Glomerular visceral epithelial cell (primary cell): ENCODE measurements around the gene ERICH3.
A peak's percentile ranks its signal among the peaks of the same experiment; 100 is the strongest.
"Not testable (repeated sequence)": the region's sequence is repeated elsewhere in the genome, so short reads cannot be mapped to it uniquely, and the experiment has no call there.

Source experiments
- DNase-seq: peaks from one replicate; pipeline ENCODE4 v3.0.0-alpha.2; 2016; ENCODE audit errors: extremely low spot score

ERICH3 gene

GRCh38 chr1:74681449-74681848, 7.9 kb upstream of the ERICH3 start:
- DNase-seq = no peak

DNA sequence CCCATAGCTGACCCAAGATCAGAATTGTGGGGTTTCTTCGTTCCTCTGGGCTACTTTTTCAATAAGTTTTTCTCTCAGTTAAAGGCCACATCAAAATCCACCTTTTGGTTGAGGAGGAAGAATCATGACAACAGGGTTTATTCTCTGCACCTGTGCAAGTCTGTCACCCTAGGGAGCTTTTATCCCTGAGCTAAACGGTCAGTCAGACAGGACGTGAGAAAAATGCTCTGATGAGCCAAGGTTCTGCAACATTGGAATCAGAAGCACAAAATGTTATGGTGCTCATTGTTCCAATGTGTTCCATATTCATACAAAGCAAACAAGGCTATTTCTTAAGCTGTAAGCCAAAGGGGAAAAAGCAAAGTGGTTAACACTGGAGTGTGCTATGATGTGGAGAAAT, 7.4 kb upstream of the ERICH3 start:
- DNase-seq = no peak

DNA sequence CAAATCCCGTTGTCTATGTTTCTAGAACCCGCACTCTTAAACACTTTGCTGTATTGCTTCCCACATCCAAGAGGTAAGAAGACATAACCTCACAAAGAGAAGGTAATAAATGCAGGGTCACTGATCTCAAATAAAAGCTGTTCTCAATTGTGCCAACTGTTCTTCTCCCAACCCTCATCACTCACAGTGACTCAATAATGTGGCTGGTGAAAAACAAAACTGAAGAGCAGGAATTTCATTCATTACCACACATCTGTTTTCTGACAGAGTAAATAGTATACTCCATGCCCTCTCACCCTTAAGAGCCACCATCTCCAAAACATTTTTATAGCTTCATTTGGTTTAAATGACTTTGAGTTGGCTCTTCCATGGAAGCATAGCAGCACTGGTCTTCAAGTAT, 6.2 kb upstream of the ERICH3 start:
- no peak for DNase-seq

DNA sequence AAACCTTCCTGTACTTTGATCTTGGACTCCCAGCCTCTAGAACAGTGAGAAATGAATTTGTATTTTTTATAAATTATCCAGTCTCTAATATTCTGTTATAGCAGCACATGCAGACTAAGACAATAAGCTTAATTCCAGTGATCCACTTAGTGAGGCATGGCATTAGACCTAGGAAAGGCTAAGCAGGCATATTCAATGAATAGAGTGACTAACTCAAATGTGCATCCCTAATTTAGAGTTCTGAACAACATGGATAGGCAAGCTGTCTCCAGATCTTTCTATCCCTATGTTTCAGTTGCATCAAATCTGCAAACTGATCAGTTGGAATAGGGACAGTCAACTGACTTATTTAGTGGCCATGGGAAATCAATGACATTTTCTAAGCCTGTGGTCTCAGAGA, 4.3 kb upstream of the ERICH3 start:
- no peak for DNase-seq

DNA sequence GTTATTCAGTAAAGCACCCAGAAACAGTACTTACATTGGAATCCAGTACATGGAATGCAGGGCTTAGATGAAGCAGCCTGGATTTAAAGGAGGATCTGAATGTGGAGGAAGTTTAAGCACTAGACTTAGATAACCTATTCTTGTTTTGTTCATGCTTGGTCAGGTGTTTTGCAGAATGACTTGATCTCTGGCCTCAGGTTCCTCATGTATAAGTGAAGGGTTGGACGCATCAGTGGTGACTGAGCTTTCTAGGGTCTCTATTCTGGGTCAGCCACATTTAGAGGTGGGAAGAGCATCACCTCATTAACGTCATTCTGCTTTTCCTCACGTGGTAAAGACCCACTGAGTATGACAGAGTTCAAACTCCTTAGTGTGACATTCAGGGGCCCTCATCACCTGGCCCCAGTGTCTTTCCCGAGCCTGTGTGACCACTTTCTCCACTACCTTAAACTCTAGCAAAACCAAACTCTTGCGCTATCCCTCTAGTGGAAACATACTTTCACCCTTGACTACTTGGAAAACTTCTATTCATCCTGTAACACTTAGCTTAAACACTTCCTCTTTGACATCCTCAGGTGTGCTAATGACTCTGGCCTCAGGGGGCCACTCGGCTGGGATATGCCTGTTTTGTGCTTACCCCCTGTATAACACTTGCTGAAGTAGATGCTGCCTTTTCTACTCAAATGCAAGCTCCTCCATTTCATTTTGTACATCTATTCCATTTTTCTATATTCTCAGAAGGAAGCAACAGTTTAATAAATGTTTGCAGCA, 871 bp upstream of the ERICH3 start:
- DNase-seq = no peak

DNA sequence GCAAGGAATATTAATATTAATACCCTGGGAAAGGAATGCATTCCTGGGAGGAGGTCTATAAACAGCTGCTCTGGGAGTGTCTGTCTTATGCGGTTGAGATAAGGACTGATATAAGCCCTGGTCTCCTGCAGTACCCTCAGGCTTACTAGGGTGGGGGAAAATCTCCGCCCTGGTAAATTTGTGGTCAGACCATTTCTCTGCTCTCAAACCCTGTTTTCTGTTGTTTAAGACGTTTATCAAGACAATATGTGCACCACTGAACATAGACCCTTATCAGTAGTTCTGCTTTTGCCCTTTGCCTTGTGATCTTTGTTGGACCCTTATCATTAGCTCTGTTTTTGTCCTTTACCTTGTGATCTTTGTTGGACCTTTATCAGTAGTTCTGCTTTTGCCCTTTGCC, 2.7 kb downstream of the ERICH3 start:
- not testable (repeated sequence) for DNase-seq

DNA sequence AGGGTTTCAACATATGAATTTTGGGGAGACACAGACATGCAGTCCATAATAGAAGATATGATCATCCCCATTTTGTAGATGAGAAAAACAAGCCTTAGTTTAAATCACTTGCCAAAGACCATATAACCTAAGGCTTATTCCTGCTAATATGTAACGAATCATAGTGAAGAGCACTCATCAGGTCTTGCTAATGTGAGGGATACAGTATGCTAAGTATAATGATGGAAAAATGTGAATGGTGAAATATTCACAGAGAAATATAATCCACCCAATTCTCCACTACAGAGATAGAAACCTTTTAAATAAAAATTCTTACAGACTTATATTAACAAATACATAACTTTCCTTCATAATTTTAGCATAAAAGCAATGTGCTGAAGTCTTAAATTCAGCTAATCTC, 18.9 kb downstream of the ERICH3 start:
- no peak for DNase-seq

DNA sequence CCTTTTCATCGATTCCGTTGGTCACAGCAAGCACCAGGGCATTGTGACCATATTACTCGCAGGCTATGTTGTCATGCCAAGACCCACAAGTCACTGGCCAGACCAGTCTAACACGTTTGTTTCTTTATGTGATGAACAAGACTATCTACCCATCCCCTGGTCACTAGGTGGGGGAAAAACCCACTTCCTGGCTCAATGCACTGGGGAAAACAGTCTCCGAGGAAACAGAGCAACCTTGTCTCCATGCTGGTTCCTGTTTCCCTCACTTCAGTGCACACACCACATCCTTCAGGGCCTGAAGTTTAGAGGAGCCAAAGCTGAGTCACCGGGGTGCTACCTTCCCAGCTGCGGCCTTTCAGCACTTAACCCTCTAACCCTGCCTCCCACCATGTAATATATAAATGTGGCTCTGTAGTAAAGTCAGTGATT, 20.9 kb downstream of the ERICH3 start:
- DNase-seq = peak; percentile 98

GRCh38 chr1:74650561-74650960, 23.0 kb downstream of the ERICH3 start:
- DNase-seq = peak; percentile 75

- peak; percentile 20 for DNase-seq
Observed at GRCh38 chr1:74641876-74642275, 31.7 kb downstream of the ERICH3 start.

- DNase-seq = no peak
Observed at GRCh38 chr1:74641161-74641560, 32.4 kb downstream of the ERICH3 start.

DNA sequence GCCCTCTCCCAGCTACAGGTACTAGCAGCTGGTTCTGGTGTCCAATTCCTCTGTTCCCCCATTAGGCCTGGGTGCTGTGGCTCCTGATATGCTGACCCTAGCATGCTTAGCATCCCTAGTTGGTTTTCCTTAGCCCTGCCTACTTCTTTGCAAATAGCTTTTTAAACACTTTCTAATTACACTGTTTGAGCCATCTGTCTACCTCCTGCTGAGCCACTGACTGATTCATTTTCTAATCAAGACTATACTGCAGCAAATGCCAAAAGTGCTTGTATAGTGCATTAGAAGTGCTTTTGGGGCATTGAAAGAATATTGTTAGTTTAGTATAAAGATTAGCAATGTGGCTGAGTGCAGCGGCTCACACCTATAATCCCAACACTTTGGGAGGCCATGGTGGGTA, 36.3 kb downstream of the ERICH3 start:
- no peak for DNase-seq

GRCh38 chr1:74629283-74629682, 44.3 kb downstream of the ERICH3 start:
- DNase-seq = no peak

DNA sequence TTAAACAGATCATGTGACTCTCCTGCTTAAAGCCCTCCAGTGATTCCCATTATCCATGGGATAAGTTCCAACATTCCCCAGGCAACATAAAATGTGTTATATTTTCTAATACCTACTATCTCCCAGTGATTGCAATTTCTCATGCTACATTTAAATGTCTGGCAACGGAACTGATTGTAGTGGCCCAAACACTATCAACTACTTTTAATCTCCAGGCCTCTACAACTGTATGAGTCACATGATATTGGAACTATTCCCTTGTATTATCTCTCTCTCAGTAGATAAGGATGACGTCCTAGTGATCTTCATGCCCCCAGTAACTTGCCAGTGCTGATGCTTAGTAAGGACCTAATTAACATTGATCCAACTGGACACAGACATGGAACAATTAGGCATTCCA, 49.9 kb downstream of the ERICH3 start:
- no peak for DNase-seq

DNA sequence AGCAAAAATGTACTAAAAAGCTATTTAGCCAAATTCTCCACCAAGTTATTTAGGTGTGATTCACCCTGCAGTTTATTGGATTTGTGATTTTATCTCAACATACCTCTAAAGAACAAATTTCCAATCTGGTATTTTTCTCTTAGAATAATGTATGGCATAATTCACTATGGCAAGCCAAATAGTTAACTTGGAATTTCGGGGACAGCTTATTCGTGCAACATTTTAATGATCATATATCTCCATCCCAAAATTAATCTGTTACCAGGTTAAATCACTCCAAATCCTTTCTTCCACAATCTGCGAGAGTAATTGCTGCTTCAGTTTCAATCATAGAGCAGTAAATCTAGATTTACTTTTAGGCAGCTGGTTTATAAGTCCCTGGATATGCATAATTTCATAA, 53.4 kb downstream of the ERICH3 start:
- DNase-seq = no peak

- no peak for DNase-seq
Observed at GRCh38 chr1:74618974-74619373, 54.6 kb downstream of the ERICH3 start.

DNA sequence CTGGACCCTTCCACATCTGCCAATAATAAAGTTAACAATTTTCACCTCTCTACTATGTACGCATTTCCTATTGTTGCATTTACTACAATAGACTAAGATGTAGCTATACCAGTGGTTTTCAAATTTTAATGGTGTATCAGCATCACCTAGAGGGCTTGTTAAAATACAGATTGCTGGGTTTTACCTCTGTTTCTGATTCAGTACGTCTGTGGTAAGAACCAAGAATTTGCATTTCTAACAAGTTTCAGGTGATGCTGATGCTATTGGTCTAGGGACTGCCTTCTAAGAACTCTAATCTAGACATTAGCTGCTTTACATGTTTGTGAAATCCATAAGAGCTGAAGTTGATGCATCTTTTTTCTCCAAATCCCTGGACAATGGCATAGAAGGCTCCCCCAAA, 59.7 kb downstream of the ERICH3 start:
- no peak for DNase-seq

GRCh38 chr1:74611887-74612286, 61.7 kb downstream of the ERICH3 start:
- no peak for DNase-seq

GRCh38 chr1:74610961-74611360, 62.6 kb downstream of the ERICH3 start:
- DNase-seq = no peak

DNA sequence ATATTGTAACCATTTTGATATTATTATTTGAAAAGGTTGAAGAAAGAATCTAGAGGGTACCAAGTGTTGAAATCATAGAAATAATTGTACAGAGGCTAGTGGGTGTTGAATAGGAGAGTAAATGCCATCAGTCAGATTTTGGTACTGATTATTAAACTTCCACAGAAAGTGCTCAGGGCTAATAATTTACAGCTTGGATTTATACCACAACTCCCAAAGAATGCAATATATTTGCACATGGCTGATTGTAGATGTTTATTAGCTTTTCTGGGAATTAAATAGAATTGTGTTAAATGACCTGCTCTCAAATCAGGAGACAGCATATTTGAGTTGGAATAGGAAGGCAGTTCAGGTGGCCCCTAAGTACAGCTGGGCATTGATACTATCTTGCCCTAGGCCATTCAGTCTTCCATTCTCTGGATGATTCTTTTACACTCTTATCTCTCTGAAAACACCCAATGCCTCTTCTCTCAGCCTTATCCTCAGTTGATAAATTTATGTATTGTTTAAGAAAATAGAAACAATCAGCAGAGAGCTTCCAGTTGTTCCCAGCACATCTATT, 63.7 kb downstream of the ERICH3 start:
- DNase-seq = no peak

- DNase-seq = no peak
Observed at GRCh38 chr1:74596717-74597116, 76.9 kb downstream of the ERICH3 start.

- DNase-seq = no peak
Observed at GRCh38 chr1:74593887-74594866, 79.4 kb downstream of the ERICH3 start.
